Measurements from ENCODE around the gene GPR82. TPM values are rescaled to one million over a fixed set of nuclear protein-coding genes. Genes with fewer than 3 reads are reported as not detected.

GPR82 gene
- total RNA-seq, 1 donor from 2014 or later: not detected

DNA sequence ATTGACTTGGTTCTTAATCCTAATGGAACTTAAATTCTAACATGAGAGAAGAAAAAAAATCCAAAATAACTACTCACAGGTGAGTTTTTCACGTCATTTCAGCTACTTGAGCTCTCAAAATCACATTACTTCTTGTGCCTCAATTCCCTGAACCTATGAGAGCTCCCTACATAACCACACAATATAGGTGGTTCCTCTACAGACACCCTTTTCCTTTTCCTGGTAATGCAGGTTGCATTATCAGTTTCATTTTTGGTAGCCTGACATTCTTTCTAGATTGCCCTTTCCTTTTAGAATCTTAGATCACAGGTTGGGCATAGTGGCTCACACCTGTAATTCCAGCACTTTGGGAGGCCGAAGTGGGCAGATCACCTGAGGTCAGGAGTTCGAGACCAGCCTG lies 31.0 kb upstream of the GPR82 start:
- Mint-ChIP-seq H3K9me3 (ENCODE audit: unreplicated experiment) (no peaks in the 10 kb centered on the region), H3K27me3 (ENCODE audit: unreplicated experiment) (no peaks in the 10 kb centered on the region), H3K36me3 (ENCODE audit: unreplicated experiment) (no peaks in the 10 kb centered on the region), H3K4me1 (ENCODE audit: unreplicated experiment) (peaks cover 12% of the 10 kb centered on the region), H3K27ac (ENCODE audit: unreplicated experiment) (no peak overlapping the region), H3K4me3 (ENCODE audit: unreplicated experiment) (no peak overlapping the region)
- no peak for DNase-seq (ENCODE audit: extremely low spot score, unreplicated experiment)
- TF ChIP-seq, protein P1, sequence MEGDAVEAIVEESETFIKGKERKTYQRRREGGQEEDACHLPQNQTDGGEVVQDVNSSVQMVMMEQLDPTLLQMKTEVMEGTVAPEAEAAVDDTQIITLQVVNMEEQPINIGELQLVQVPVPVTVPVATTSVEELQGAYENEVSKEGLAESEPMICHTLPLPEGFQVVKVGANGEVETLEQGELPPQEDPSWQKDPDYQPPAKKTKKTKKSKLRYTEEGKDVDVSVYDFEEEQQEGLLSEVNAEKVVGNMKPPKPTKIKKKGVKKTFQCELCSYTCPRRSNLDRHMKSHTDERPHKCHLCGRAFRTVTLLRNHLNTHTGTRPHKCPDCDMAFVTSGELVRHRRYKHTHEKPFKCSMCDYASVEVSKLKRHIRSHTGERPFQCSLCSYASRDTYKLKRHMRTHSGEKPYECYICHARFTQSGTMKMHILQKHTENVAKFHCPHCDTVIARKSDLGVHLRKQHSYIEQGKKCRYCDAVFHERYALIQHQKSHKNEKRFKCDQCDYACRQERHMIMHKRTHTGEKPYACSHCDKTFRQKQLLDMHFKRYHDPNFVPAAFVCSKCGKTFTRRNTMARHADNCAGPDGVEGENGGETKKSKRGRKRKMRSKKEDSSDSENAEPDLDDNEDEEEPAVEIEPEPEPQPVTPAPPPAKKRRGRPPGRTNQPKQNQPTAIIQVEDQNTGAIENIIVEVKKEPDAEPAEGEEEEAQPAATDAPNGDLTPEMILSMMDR (IDR thresholded peaks at IDR 0.05): no peak

DNA sequence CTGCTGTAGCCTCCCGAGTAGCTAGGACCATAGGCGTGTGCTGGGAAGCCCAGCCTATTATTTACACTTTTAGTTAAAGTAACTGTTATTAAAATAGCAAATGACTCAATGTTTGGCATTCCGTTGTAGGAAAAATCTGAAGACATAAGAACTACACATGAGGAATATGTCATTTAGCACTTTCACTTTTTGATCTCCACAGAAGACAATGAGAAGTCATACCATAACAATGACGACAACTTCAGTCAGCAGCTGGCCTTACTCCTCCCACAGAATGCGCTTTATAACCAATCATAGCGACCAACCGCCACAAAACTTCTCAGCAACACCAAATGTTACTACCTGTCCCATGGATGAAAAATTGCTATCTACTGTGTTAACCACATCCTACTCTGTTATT lies 28.6 kb upstream of the GPR82 start:
- Mint-ChIP-seq H3K27ac (ENCODE audit: unreplicated experiment) (no peak overlapping the region), H3K36me3 (ENCODE audit: unreplicated experiment) (no peaks in the 10 kb centered on the region), H3K4me3 (ENCODE audit: unreplicated experiment) (no peak overlapping the region), H3K9me3 (ENCODE audit: unreplicated experiment) (peaks cover 3% of the 10 kb centered on the region), H3K27me3 (ENCODE audit: unreplicated experiment) (no peaks in the 10 kb centered on the region), H3K4me1 (ENCODE audit: unreplicated experiment) (peaks cover 12% of the 10 kb centered on the region)
- TF ChIP-seq, protein P1 (IDR thresholded peaks at IDR 0.05): no peak
- DNase-seq (ENCODE audit: extremely low spot score, unreplicated experiment): no peak

DNA sequence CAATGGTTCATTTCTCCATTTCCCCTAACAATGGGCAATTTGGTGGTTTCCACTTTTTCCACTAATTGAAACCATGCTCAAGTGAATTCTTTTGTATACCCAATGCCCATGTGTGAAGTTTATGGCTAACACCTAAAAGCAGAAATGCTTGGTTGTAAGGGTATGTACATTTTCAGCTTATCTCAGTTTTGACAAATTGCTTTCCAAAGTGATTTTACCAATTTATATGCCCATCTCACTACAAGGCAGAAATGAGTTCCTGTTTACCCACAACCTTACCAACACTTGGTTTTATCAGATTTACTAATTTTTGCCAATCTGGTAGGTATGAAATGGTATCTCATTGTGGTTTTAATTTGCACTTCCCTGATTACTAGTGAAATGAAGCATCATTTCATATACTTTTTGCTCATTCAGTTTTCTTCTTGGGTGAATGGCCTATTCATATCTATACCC lies 20.4 kb upstream of the GPR82 start:
- DNase-seq (ENCODE audit: extremely low spot score, unreplicated experiment): no peak
- H3K27ac Mint-ChIP-seq (ENCODE audit: unreplicated experiment): no peak overlapping the region
- no peak overlapping the region for H3K4me3 Mint-ChIP-seq (ENCODE audit: unreplicated experiment)
- peaks cover 5% of the 10 kb centered on the region for H3K9me3 Mint-ChIP-seq (ENCODE audit: unreplicated experiment)
- peaks cover 5% of the 10 kb centered on the region for H3K4me1 Mint-ChIP-seq (ENCODE audit: unreplicated experiment)
- H3K36me3 Mint-ChIP-seq (ENCODE audit: unreplicated experiment): no peaks in the 10 kb centered on the region
- no peaks in the 10 kb centered on the region for H3K27me3 Mint-ChIP-seq (ENCODE audit: unreplicated experiment)
- TF ChIP-seq, protein P1 (IDR thresholded peaks at IDR 0.05): no peak

DNA sequence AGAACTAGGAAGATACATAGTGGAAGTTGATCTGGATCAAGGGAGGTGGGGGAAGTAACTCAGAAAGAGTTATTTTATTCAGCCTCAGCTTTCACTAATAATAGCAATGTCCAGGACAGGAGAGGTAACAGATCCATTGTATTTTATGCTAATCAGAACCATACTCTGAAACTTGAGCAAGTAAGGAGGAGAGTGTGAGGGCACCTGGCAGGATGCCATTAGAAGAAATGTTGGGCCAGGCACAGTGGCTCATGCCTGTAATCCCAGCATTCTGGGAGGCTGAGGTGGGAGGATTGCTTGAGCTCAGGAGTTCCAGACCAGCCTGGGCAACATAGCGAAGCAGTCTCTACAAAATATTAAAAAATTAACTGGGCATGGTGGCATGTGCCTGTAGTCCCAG lies 18.9 kb upstream of the GPR82 start:
- peaks cover 5% of the 10 kb centered on the region for H3K9me3 Mint-ChIP-seq (ENCODE audit: unreplicated experiment)
- TF ChIP-seq, protein P1 (IDR thresholded peaks at IDR 0.05): no peak

DNA sequence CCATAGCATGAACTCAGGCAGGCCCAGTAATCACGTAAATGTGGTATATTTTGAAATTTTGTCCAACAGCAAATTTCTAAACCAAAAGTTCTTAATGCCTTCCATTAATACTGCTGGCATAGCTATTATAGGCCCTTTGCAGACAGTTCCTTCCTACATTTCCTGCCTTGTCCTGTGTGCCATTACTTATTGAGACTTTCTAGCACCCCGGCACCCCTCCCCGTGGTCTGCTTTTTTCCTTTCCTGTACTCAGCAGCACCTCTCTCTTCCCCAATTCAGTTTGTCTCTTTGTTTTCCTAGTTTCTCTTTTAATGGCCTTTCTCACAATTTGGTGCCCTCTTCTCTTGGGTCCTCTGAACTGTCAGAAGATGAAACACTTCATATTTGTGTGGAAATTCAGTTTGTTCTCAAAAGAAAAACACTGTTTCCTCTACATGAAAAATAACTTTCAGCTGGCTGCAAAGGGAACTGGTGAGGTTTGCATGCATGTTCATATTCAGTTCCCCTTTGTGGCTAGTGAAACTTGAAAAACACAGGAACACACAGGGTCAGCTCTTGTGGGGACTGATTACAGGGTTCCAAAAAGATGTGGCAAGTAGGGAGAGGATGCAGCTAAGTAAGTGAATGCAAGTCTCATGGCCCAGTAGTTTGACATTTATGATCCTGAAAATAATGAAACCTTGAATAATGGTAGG lies 18.2 kb upstream of the GPR82 start:
- DNase-seq (ENCODE audit: extremely low spot score, unreplicated experiment): no peak
- Mint-ChIP-seq H3K4me1 (ENCODE audit: unreplicated experiment) (peaks cover 5% of the 10 kb centered on the region), H3K27ac (ENCODE audit: unreplicated experiment) (no peak overlapping the region), H3K9me3 (ENCODE audit: unreplicated experiment) (peaks cover 5% of the 10 kb centered on the region), H3K36me3 (ENCODE audit: unreplicated experiment) (no peaks in the 10 kb centered on the region), H3K4me3 (ENCODE audit: unreplicated experiment) (no peak overlapping the region), H3K27me3 (ENCODE audit: unreplicated experiment) (no peaks in the 10 kb centered on the region)
- TF ChIP-seq, protein P1 (IDR thresholded peaks at IDR 0.05): no peak

More for the DNA sequence above, 18.9 kb upstream of the GPR82 start:
- no peak for DNase-seq (ENCODE audit: extremely low spot score, unreplicated experiment)
- Mint-ChIP-seq H3K4me3 (ENCODE audit: unreplicated experiment) (no peak overlapping the region), H3K4me1 (ENCODE audit: unreplicated experiment) (peaks cover 5% of the 10 kb centered on the region), H3K27me3 (ENCODE audit: unreplicated experiment) (no peaks in the 10 kb centered on the region), H3K36me3 (ENCODE audit: unreplicated experiment) (no peaks in the 10 kb centered on the region), H3K27ac (ENCODE audit: unreplicated experiment) (no peak overlapping the region)

Data from osteocyte (in vitro differentiated cells).